HFFc6 (cell line): ENCODE results near the gene CFDP1. TPM values are rescaled to one million over a fixed set of nuclear protein-coding genes. Genes with fewer than 3 reads are reported as not detected.
"Not testable (repeated sequence)": the region's sequence is repeated elsewhere in the genome, so short reads cannot be mapped to it uniquely, and the experiment has no call there.

Source experiments
- DNase-seq: peaks from one replicate; pipeline ENCODE4 v3.0.0-alpha.2; 2018
- H3K27ac Mint-ChIP-seq: 2 replicates; pipeline ENCODE4 v1.8.0; 2020; ENCODE audit warnings: mild to moderate bottlenecking, mixed read lengths
- H3K27me3 Mint-ChIP-seq: 2 replicates; pipeline ENCODE4 v1.8.0; 2021; ENCODE audit warnings: mild to moderate bottlenecking, moderate library complexity, mixed read lengths; ENCODE audit not compliant: insufficient read depth
- H3K36me3 Mint-ChIP-seq: 2 replicates; pipeline ENCODE4 v1.8.0; 2021; ENCODE audit warnings: low read depth, mixed read lengths
- H3K4me1 Mint-ChIP-seq: 2 replicates; pipeline ENCODE4 v1.8.0; 2020; ENCODE audit warnings: low read depth, mixed read lengths
- H3K4me3 Mint-ChIP-seq: 2 replicates; pipeline ENCODE4 v1.8.0; 2020; ENCODE audit warnings: mild to moderate bottlenecking, moderate library complexity, mixed read lengths
- H3K9me3 Mint-ChIP-seq: 2 replicates; pipeline ENCODE4 v1.8.0; 2020; ENCODE audit warnings: mild to moderate bottlenecking, mixed read lengths
- CTCF ChIP-seq: fragments of 200-600 bp; sonication (generic); IDR thresholded peaks from 2 replicates; pipeline ENCODE4 v1.5.0; 2021; ENCODE audit warnings: antibody characterized with exemption, mild to moderate bottlenecking
- total RNA-seq, 6 experiments: library from RNA; stranded (reverse); fragmentation: NEBNext Ultra II Directional; extraction: Animal tissue kit (Norgen Biotek cat#: 25700); gene quantifications; 2 replicates in 1 of 6; 3 replicates in 5 of 6; pipeline ENCODE4 v1.2.3, GENCODE V29; 2021

Gene CFDP1
- total RNA-seq, 6 experiments from 2014 or later = 33.0 to 43.1 (median 37.6) TPM

- Mint-ChIP-seq H3K36me3 (no peaks in the 10 kb centered on the region), H3K27me3 (peaks cover 4% of the 10 kb centered on the region), H3K4me3 (no peak overlapping the region), H3K9me3 (no peaks in the 10 kb centered on the region), H3K4me1 (peaks cover 14% of the 10 kb centered on the region), H3K27ac (no peak overlapping the region)
- TF ChIP-seq CTCF = no peak
- DNase-seq = no peak
These were observed 152.9 kb downstream of the CFDP1 start for GRCh38 chr16:75280331-75280804.

DNA sequence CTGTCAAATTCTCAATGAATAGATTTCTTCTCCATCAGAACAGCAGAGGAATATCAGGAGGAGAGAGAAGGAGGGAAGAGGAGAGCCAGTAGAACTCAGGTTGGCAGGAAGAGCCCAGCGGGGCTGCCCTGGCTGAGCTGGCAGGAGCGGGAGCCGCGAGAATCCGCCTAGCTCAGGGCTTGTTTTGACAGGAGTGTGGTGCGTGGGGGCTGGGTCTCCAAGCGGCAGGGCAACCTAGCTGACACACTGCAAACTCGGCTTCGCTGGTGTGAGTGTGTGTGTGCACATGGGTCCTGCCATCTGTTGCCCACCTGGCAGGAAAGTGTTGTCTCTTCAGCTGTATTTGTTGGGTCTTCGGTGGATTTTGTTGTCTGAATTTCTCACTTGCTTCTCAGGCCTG lies 154.0 kb downstream of the CFDP1 start:
- Mint-ChIP-seq H3K4me3 (no peak overlapping the region), H3K27ac (no peak overlapping the region; the same call in 1 of the 2 replicates), H3K9me3 (no peaks in the 10 kb centered on the region), H3K27me3 (peaks cover 4% of the 10 kb centered on the region), H3K4me1 (peaks cover 21% of the 10 kb centered on the region), H3K36me3 (no peaks in the 10 kb centered on the region)
- no peak for TF ChIP-seq CTCF
- no peak for DNase-seq

DNA sequence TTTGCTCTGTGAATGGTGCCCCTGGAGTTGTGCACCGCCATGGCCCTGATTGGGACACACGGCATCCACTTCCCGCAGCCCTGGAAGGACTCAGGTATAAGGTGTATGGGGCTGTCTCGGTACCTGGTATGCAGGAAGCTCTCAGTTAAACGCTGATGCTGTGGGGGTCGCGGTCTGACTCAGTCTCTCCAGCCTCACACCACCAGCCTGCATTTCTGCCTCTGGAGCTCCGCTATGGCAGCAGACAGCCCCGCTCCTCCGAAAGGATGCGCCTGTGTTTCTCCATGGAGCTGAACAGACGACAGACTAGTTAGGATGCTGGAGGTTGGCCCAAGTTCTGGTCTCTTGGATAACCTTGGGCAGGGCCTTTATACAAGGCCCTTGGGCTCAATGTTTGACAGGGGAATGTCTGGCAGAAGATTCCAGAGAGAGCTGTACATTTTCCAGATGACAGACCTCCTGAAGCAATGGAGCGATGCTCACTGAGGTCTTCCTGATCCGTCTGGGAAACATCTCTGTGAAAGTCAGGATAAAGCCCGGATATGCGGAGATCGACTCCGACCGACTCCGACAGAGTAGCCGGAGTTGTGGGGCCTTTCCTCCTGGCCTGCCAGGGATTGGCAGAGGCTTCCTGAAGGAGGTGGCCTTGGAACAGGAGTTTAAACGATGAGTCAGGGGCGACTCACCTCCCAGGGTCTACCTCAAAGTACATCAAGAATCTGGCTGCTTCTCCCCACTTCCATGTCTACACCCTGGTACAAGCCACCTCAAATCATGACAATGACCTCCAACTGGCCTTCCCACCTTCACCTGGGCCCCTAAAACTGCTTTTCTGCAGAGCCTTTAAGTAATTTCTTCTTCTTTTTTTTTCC lies 160.0 kb downstream of the CFDP1 start:
- Mint-ChIP-seq H3K36me3 (no peaks in the 10 kb centered on the region), H3K4me1 (peaks cover 20% of the 10 kb centered on the region), H3K27ac (peak overlapping the region; percentile 24; the same call in 1 of the 2 replicates), H3K4me3 (no peak overlapping the region), H3K9me3 (no peaks in the 10 kb centered on the region), H3K27me3 (no peaks in the 10 kb centered on the region)
- DNase-seq = no peak
- TF ChIP-seq CTCF = no peak

GRCh38 chr16:75272629-75273028 lies 160.7 kb downstream of the CFDP1 start:
- H3K9me3 Mint-ChIP-seq, H3K27me3 Mint-ChIP-seq, H3K4me3 Mint-ChIP-seq, H3K27ac Mint-ChIP-seq, DNase-seq, H3K36me3 Mint-ChIP-seq: not testable (repeated sequence)
- H3K4me1 Mint-ChIP-seq = peaks cover 26% of the 10 kb centered on the region

DNA sequence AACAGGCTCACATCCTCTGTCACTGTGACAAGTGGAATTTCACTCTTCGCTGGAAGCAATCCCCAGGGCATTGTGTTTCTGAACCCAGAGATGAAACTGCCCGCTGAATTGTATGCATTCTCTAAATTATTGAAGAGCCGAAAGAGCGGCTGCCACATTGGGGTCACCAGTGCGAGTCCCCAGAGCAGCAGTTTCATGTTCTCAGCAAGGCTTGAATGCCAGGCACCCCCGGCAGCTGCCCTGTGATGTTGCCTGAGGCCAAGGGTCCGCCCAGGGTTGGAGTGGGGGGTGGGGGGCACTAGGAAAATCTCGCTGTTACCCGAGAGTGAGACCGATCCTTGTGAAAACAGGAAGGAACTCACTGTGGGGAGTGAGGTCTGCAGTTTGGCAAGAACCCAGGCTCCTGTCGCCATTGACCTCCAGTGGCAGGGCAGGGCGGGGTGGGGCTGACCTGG lies 161.2 kb downstream of the CFDP1 start:
- Mint-ChIP-seq H3K36me3 (no peaks in the 10 kb centered on the region), H3K4me3 (no peak overlapping the region), H3K27me3 (no peaks in the 10 kb centered on the region), H3K9me3 (no peaks in the 10 kb centered on the region), H3K27ac (no peak overlapping the region), H3K4me1 (peaks cover 28% of the 10 kb centered on the region)
- DNase-seq = no peak
- no peak for TF ChIP-seq CTCF

GRCh38 chr16:75271441-75272096 lies 161.7 kb downstream of the CFDP1 start:
- DNase-seq = no peak
- Mint-ChIP-seq H3K4me3 (no peak overlapping the region), H3K4me1 (peaks cover 29% of the 10 kb centered on the region), H3K9me3 (no peaks in the 10 kb centered on the region), H3K27me3 (no peaks in the 10 kb centered on the region), H3K27ac (no peak overlapping the region), H3K36me3 (no peaks in the 10 kb centered on the region)
- no peak for TF ChIP-seq CTCF

DNA sequence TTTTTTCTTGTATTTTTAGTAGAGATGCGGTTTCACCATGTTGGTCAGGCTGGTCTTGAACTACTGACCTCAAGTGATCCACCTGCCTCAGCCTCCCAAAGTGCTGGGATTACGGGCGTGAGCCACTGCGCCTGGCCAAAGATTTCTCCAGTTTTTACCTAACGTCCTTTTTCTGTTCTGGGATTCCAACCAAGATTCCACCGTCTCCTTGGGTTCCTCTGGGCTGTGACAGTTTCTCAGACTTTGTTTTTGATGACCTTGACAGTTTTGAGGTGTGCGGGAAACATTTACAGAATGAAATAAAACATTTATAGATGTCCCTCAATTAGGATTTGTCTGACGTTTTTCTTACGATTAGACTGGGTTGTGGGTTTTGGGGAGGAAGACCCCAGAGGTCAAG lies 163.9 kb downstream of the CFDP1 start:
- not testable (repeated sequence) for DNase-seq, H3K4me3 Mint-ChIP-seq, H3K27ac Mint-ChIP-seq, H3K36me3 Mint-ChIP-seq, H3K9me3 Mint-ChIP-seq, H3K27me3 Mint-ChIP-seq
- H3K4me1 Mint-ChIP-seq = peaks cover 30% of the 10 kb centered on the region
